GM12891 (cell line): ENCODE results near the gene PAX8.
"Not testable (repeated sequence)": the region's sequence is repeated elsewhere in the genome, so short reads cannot be mapped to it uniquely, and the experiment has no call there.

Source experiments
- DNase-seq: peaks from one replicate; pipeline ENCODE4 v3.0.0; 2011; ENCODE audit warnings: low spot score; ENCODE audit not compliant: insufficient read length
- FAIRE-seq: peaks from 2 replicates; lab custom pipeline; 2011; peaks lifted over from hg19 to GRCh38; lab: Jason Lieb, UNC
- PAX5 ChIP-seq: IDR thresholded peaks from 2 replicates; pipeline ENCODE4 v1.6.1; 2011; ENCODE audit warnings: low read length, moderate library complexity, mild to moderate bottlenecking; ENCODE audit not compliant: insufficient read depth, severe bottlenecking
- POLR2A ChIP-seq: IDR thresholded peaks from 2 replicates; pipeline ENCODE4 v1.6.1; 2011; ENCODE audit warnings: low read depth, low read length, control low read depth
- POLR2AphosphoS5 ChIP-seq: IDR thresholded peaks from 2 replicates; pipeline ENCODE4 v1.6.1; 2011; ENCODE audit warnings: low read depth, low read length, control low read depth
- POU2F2 ChIP-seq: IDR thresholded peaks from 2 replicates; pipeline ENCODE4 v1.6.1; 2011; ENCODE audit warnings: low read depth, mild to moderate bottlenecking, control low read depth, low read length, moderate library complexity
- SPI1 ChIP-seq: IDR thresholded peaks from 2 replicates; pipeline ENCODE4 v1.6.1; 2011; ENCODE audit warnings: low read depth, low read length, control low read depth
- TAF1 ChIP-seq: IDR thresholded peaks from 2 replicates; pipeline ENCODE4 v1.6.1; 2011; ENCODE audit warnings: low read depth, low read length, control low read depth

The PAX8 gene

DNA sequence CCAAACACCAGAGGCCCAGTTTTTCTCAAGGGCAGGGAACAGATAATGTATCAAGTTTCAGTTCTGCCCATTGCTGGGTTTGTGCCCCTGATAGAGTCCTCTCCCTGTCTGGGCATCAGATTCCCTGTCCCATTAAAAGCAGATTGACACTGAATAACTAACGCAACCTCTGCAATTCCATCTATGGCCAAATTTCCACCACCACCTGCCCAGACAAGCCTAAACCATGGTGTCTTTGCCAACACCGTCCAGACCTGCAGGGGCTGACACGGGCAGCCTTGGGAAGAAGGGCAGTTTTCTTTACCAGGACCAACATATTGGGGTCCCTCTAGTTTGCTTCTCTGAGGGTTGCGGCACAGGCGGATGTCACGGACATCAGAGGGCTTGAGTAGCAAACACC lies 26.4 kb upstream of the PAX8 start:
- no peak for TF ChIP-seq POU2F2
- no peak for TF ChIP-seq POLR2AphosphoS5
- no peak for TF ChIP-seq PAX5
- no peak for TF ChIP-seq TAF1
- TF ChIP-seq POLR2A, result no peak
- FAIRE-seq (no peak), DNase-seq (no peak)

DNA sequence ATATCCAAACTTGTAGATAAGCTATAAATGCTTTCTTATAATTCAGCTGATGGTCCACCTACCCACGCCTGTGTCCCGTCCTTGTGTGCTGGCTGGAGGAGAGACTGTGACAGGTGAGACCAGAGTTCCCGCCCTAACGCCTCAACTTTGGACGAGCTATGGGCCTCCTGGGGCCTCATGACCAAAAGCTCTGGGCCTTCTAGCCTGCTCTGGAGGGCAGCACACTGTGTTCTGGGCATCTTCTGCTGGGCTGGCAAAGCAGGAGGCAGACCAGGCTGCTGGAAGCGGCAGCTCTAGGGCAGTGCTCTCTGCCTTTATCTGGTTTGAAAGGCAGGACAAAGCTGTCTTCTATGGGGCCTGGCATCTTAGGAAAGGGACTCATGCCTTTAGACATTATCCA lies 26.0 kb upstream of the PAX8 start:
- no peak for FAIRE-seq
- TF ChIP-seq POLR2AphosphoS5 (no peak), SPI1 (no peak), POU2F2 (no peak), POLR2A (no peak), TAF1 (no peak), PAX5 (no peak)
- no peak for DNase-seq

DNA sequence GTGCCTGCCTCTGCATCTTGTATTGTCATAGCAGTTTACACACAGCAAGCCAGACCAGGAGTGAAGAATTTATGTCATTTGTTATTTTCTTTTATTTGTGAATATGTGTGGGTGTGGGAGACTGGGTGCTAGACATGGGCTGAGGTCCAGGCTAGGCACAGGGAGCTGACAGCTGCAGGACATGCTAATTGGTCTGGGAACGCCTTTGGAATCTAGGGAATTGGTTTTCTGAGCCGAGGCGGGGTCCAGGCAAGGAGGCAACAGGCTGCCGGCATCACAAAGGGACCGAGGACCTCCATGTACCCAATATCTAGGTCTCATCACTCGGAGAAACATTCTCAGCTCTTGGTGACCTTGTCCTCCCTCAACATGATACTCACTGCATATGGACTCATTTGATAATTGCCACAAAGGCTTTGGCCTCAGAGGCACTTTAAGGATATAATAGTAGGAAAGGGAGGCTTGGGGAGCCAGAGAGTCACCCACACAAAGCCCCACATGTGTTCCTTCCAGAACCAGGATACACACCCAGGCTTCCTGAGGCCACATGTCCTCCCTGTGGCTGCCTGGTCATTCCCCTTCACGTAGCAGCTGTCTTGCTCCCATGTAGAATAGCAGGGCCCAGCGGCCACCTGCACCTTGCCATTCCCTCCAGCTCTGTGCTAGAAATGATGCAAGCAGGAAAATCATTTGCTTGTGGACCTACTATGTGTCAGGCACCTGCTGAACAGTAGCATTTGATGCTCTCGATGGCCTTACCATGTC lies 23.7 kb upstream of the PAX8 start:
- not testable (repeated sequence) for FAIRE-seq, DNase-seq

DNA sequence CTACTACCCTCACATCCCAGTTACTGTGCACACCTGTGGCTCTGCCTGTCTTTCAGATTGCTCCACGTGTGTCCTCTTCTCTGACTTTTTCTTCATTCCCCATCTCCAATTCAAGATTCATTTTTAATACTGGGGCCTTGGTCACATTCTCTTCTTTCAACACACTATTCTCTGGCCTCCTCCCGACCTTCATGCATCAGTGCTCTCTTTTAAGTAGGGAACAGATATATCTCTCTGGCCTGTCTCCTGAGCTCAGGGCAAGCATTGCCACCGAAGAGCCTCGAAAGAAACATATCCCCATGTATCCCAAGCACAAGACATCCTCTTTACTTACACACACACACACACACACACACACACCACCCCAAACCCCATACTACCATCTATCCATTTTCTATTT lies 21.6 kb upstream of the PAX8 start:
- FAIRE-seq, result no peak
- no peak for DNase-seq
- TF ChIP-seq SPI1 (no peak), POLR2A (no peak), PAX5 (no peak), POLR2AphosphoS5 (no peak), TAF1 (no peak), POU2F2 (no peak)

DNA sequence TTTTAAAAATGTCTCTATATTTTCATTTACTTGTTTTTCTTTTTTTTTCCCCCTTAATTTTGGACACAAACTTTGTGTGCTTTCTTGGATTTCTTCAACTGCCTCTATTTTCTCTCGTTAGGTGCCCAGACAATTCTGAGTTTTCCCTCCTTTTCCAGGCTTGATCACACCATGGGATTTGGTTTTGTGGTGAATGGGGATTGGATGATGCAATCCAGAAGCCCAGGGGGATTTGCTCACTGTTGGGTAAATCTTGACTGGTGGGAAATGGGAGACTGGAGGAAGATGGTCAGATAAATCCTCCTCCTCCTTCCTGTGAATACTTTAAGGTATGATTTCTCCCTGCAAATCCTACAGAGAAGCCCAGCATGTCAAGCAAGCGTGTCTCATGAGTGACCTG lies 19.5 kb upstream of the PAX8 start:
- FAIRE-seq (no peak), DNase-seq (no peak)
- no peak for TF ChIP-seq SPI1
- no peak for TF ChIP-seq POLR2AphosphoS5
- no peak for TF ChIP-seq PAX5
- TF ChIP-seq POU2F2, result no peak
- TF ChIP-seq TAF1, result no peak

DNA sequence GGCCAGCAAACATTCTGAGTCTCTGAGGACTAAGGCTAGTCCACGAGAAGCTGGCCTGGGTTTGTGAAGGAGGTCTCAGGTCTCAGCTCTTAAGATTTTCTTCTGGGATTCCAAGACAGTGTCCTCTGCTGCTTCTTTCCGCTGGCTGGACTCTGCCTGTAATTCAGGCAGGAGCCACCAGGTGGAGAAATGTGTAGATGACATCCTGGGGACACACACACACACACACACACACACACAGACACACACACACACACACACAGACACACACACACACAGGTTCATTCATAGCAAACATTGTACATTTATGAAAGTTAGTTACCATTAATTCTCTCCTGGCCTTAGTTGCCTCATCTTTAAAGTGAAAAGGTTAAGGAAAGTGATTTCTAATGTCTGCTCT lies 18.9 kb upstream of the PAX8 start:
- not testable (repeated sequence) for DNase-seq

DNA sequence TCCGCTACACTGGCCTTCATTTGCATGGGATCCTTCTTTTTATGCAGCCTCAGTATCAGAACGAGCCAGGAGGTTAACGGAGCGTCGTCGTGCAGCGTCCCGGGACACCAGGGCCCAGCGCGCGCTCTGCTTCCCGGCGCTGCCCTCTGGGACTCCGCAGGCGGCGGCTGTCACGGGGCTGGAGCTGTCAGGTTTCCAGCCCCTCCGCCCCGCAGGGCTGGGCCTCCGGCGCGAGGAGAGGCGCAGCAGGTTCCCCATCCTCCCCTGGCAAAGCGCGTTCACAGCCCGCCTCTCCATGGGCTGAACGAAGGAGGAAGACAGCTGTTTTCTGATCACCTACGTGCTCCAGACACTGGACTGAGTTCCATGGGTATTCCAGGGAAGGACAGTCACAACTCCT lies 12.5 kb upstream of the PAX8 start:
- FAIRE-seq, result no peak
- DNase-seq, result no peak
- no peak for TF ChIP-seq POU2F2

More for the DNA sequence above, 18.9 kb upstream of the PAX8 start:
- FAIRE-seq, result not testable (repeated sequence)

DNA sequence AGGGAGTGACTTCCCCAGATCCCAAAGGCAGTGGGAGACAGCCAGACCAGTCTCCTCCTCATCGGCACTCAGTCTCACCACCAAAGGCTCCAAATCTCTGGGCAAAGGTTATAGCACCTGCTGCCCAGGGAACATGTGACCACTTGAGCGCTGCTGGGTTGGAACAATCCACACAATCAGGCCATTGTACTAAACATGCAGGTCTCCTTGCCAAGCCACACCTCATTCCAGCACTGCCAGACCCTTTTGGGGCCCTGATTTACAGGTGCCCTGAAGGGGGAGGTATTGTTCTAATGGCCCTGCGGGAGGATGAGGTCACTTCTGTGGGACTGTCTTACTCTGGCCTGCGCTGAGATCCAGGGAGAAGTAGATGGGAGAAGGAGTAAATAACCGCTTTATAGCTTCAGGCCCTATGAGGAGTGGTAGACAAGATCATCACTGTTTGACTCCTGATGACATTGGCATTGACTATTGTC lies 10.0 kb upstream of the PAX8 start:
- not testable (repeated sequence) for FAIRE-seq, DNase-seq

DNA sequence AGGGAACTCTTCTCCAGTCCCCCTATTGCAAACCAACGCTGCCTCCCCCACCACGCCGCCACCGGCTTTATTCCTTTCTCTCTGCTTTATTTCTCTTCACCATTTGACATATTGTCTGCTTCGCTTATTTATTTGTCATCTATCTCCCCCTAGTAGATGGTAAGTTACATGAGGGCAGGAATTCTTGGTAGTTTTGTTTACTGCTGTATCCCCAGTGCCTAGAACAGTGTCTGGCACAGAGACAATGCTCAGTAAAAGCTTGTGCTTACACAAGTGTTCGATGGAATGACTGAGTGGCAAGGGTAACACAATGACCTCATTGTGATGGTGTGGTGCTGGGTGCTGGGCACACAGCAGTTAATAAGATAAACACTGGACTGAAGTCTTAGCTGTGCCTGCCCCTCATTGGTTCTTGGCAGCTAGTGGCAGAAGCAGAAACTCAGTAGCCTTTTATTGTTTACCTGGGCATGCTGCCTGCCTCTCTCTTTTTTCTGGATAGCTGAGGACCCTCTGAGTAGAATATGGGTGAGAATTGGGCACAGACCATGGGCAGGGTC lies 9.5 kb upstream of the PAX8 start:
- not testable (repeated sequence) for DNase-seq, FAIRE-seq

DNA sequence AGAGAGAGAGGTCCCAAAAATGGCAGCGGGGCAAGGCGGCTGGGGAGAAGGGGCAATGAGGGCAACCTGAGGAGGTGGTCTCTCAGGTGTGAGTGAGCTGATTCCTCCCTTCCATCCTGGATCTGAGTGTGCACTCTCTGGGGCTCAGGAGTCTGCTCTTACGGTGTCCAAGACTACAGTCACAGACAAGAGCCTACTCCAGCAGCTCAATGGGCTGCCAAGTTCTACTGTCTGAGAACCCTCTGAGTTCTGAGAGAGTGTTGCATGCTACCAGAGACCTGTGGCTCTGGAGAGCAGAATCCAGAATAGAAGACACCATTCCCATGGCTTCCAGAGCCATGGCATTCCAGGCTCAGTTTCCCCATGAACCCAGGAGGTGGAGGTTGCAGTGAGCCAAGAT lies 7.1 kb upstream of the PAX8 start:
- DNase-seq, result no peak
- no peak for TF ChIP-seq POLR2A
- TF ChIP-seq PAX5, result no peak
- TF ChIP-seq POU2F2, result no peak
- no peak for TF ChIP-seq POLR2AphosphoS5
- no peak for TF ChIP-seq TAF1
- no peak for TF ChIP-seq SPI1
- no peak for FAIRE-seq

DNA sequence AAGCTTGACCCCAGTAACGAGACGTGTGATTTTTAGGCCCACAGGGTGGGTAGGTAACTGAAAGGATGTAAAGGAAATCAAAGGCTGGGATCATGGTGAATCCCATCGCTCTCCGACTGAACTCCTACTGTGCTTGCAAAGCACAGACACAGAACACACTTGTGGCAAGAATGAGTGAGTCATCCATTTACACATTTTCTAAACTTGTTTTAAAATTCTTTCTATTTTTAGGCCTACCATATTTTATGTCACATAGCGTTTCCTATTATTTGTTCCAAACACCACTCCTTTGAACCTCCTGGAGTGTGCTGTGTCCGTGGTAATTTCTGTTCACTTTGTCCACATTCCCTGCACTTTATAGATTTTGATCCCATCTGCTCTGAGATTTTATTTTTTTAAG lies 6.3 kb upstream of the PAX8 start:
- DNase-seq, FAIRE-seq: not testable (repeated sequence)

DNA sequence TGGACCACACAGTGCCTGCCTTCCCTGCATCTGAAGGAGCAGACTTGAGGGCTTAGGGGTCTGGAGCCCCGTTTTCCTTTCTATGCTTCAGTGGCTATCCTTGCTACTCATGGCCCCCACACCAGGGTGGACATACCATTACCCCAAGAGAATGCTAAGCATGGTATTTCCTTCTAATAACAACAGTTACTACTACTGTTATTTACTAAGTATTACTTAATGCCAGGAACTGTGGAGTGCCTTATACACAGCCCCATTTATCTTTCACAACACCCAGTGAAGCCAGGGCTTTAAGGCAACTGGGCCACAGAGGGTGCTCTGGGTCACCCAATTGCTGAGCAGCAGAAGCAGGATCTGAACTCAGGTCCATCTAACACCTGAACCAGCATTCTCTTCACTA lies 5.8 kb upstream of the PAX8 start:
- DNase-seq (no peak), FAIRE-seq (no peak)
- TF ChIP-seq PAX5 (no peak), SPI1 (no peak), POLR2A (no peak), POU2F2 (no peak), POLR2AphosphoS5 (no peak), TAF1 (no peak)
